ENCODE measurements around the gene TMEM45B. TPM values are rescaled to one million over a fixed set of nuclear protein-coding genes. Genes with fewer than 3 reads are reported as not detected.
A peak's percentile ranks its signal among the peaks of the same experiment; 100 is the strongest.
"Not testable (repeated sequence)": the region's sequence is repeated elsewhere in the genome, so short reads cannot be mapped to it uniquely, and the experiment has no call there.

Gene TMEM45B
- total RNA-seq, 2 experiments from 2014 or later: 4.9 to 5.8 TPM

GRCh38 chr11:129855086-129855485 is 39.4 kb downstream of the TMEM45B start:
- intact Hi-C loops (cut with micrococcal nuclease): loop anchor here (2.0 to 5.0 kb wide), 2 partner anchors 40 to 68 kb away; partner anchors contain the start of gene NFRKB

GRCh38 chr11:129856036-129856435 is 40.4 kb downstream of the TMEM45B start:
- H3K4me3 Mint-ChIP-seq: no peak overlapping the region
- peaks cover 52% of the 10 kb centered on the region for H3K4me1 Mint-ChIP-seq (ENCODE audit: low read depth)
- no peak overlapping the region for H3K27ac Mint-ChIP-seq

More at GRCh38 chr11:129855086-129855485, 39.4 kb downstream of the TMEM45B start:
- ChIA-PET CTCF (interaction anchor here (0.6 kb wide), 1 partner anchor 272 kb away, joined by 3 read pairs; no protein-coding TSS in a partner anchor), POLR2A (no interaction called here)
- H3K4me3 Mint-ChIP-seq: no peak overlapping the region
- no peaks in the 10 kb centered on the region for H3K27me3 Mint-ChIP-seq
- H3K36me3 Mint-ChIP-seq: peaks cover 6% of the 10 kb centered on the region
- H3K4me1 Mint-ChIP-seq (ENCODE audit: low read depth): peaks cover 48% of the 10 kb centered on the region
- H3K27ac Mint-ChIP-seq: no peak overlapping the region
- no peaks in the 10 kb centered on the region for H3K9me3 Mint-ChIP-seq
- no peak for DNase-seq

GRCh38 chr11:129861702-129862522 is 46.3 kb downstream of the TMEM45B start:
- peaks cover 38% of the 10 kb centered on the region for H3K4me1 Mint-ChIP-seq (ENCODE audit: low read depth)
- DNase-seq: no peak
- H3K9me3 Mint-ChIP-seq: no peaks in the 10 kb centered on the region
- intact Hi-C loops (cut with micrococcal nuclease): no loop called here
- H3K27me3 Mint-ChIP-seq: no peaks in the 10 kb centered on the region
- H3K36me3 Mint-ChIP-seq: peaks cover 52% of the 10 kb centered on the region
- no peak overlapping the region for H3K4me3 Mint-ChIP-seq
- POLR2A ChIA-PET: interaction anchor here (0.6 kb wide), 1 partner anchor 385 kb away, joined by 3 read pairs; no protein-coding TSS in a partner anchor
- H3K27ac Mint-ChIP-seq: peak overlapping the region; percentile 60
- CTCF ChIA-PET: interaction anchor here (0.6 kb wide), 3 partner anchors 33 to 560 kb away, joined by 3 read pairs; no protein-coding TSS in a partner anchor

More at GRCh38 chr11:129856036-129856435, 40.4 kb downstream of the TMEM45B start:
- ChIA-PET CTCF (no interaction called here), POLR2A (no interaction called here)
- no peaks in the 10 kb centered on the region for H3K9me3 Mint-ChIP-seq
- no peaks in the 10 kb centered on the region for H3K27me3 Mint-ChIP-seq
- no peak for DNase-seq
- intact Hi-C loops (cut with micrococcal nuclease): loop anchor here (5.0 kb wide), 1 partner anchor 69 kb away; no protein-coding TSS in a partner anchor
- peaks cover 6% of the 10 kb centered on the region for H3K36me3 Mint-ChIP-seq

GRCh38 chr11:129864811-129865210 is 49.2 kb downstream of the TMEM45B start:
- H3K27ac Mint-ChIP-seq: no peak overlapping the region

GRCh38 chr11:129865701-129866100 is 50.1 kb downstream of the TMEM45B start:
- Mint-ChIP-seq H3K4me1 (ENCODE audit: low read depth) (peaks cover 34% of the 10 kb centered on the region), H3K4me3 (no peak overlapping the region), H3K27me3 (no peaks in the 10 kb centered on the region), H3K9me3 (no peaks in the 10 kb centered on the region), H3K36me3 (peaks cover 71% of the 10 kb centered on the region), H3K27ac (peak overlapping the region; percentile 16)
- ChIA-PET CTCF (no interaction called here), POLR2A (no interaction called here)
- intact Hi-C loops (cut with micrococcal nuclease): no loop called here
- DNase-seq: peak; percentile 25

More at GRCh38 chr11:129864811-129865210, 49.2 kb downstream of the TMEM45B start:
- intact Hi-C loops (cut with micrococcal nuclease): no loop called here
- Mint-ChIP-seq H3K4me3 (no peak overlapping the region), H3K36me3 (peaks cover 66% of the 10 kb centered on the region), H3K4me1 (ENCODE audit: low read depth) (peaks cover 35% of the 10 kb centered on the region), H3K27me3 (no peaks in the 10 kb centered on the region), H3K9me3 (no peaks in the 10 kb centered on the region)
- CTCF ChIA-PET: no interaction called here
- DNase-seq: no peak
- POLR2A ChIA-PET: no interaction called here

GRCh38 chr11:129866311-129866710 is 50.7 kb downstream of the TMEM45B start:
- Mint-ChIP-seq H3K36me3 (peaks cover 76% of the 10 kb centered on the region), H3K4me3 (no peak overlapping the region), H3K4me1 (ENCODE audit: low read depth) (peaks cover 28% of the 10 kb centered on the region), H3K27me3 (no peaks in the 10 kb centered on the region), H3K27ac (peak overlapping the region; percentile 16), H3K9me3 (no peaks in the 10 kb centered on the region)
- intact Hi-C loops (cut with micrococcal nuclease): no loop called here
- CTCF ChIA-PET: interaction anchor here (1.5 kb wide), 1 partner anchor 15 kb away, joined by 5 read pairs; no protein-coding TSS in a partner anchor
- DNase-seq: no peak
- POLR2A ChIA-PET: no interaction called here

GRCh38 chr11:129868626-129869025 is 53.0 kb downstream of the TMEM45B start:
- H3K4me3 Mint-ChIP-seq; DNase-seq; intact Hi-C loops (cut with micrococcal nuclease); H3K9me3 Mint-ChIP-seq; POLR2A ChIA-PET; CTCF ChIA-PET; H3K27me3 Mint-ChIP-seq; H3K27ac Mint-ChIP-seq: not testable (repeated sequence)
- Mint-ChIP-seq H3K4me1 (ENCODE audit: low read depth) (peaks cover 17% of the 10 kb centered on the region), H3K36me3 (peaks cover 75% of the 10 kb centered on the region)

GRCh38 chr11:129871914-129872313 is 56.3 kb downstream of the TMEM45B start:
- no peak overlapping the region for H3K27ac Mint-ChIP-seq

GRCh38 chr11:129880311-129880710 is 64.7 kb downstream of the TMEM45B start:
- intact Hi-C loops (cut with micrococcal nuclease): no loop called here
- Mint-ChIP-seq H3K27ac (no peak overlapping the region), H3K36me3 (peaks cover 78% of the 10 kb centered on the region), H3K9me3 (no peaks in the 10 kb centered on the region), H3K27me3 (no peaks in the 10 kb centered on the region), H3K4me1 (ENCODE audit: low read depth) (no peaks in the 10 kb centered on the region), H3K4me3 (no peak overlapping the region)
- no peak for DNase-seq
- ChIA-PET CTCF (interaction anchor here (2.5 kb wide), 1 partner anchor 252 kb away, joined by 17 read pairs; no protein-coding TSS in a partner anchor), POLR2A (no interaction called here)

More at GRCh38 chr11:129871914-129872313, 56.3 kb downstream of the TMEM45B start:
- Mint-ChIP-seq H3K4me1 (ENCODE audit: low read depth) (peaks cover 8% of the 10 kb centered on the region), H3K4me3 (no peak overlapping the region), H3K36me3 (peaks cover 70% of the 10 kb centered on the region), H3K27me3 (no peaks in the 10 kb centered on the region), H3K9me3 (no peaks in the 10 kb centered on the region)
- ChIA-PET POLR2A (no interaction called here), CTCF (no interaction called here)
- DNase-seq: no peak
- intact Hi-C loops (cut with micrococcal nuclease): no loop called here

GRCh38 chr11:129881570-129882170 is 66.0 kb downstream of the TMEM45B start:
- CTCF ChIA-PET: interaction anchor here (0.8 to 2.5 kb wide), 13 partner anchors 11 to 331 kb away, joined by 3 to 17 read pairs (median 4); partner anchors contain the start of gene NFRKB
- peak; percentile 55 for DNase-seq
- Mint-ChIP-seq H3K9me3 (no peaks in the 10 kb centered on the region), H3K27ac (no peak overlapping the region), H3K4me3 (no peak overlapping the region), H3K4me1 (ENCODE audit: low read depth) (no peaks in the 10 kb centered on the region), H3K36me3 (peaks cover 77% of the 10 kb centered on the region), H3K27me3 (no peaks in the 10 kb centered on the region)
- POLR2A ChIA-PET: no interaction called here
- intact Hi-C loops (cut with micrococcal nuclease): no loop called here

GRCh38 chr11:129884581-129884980 is 68.9 kb downstream of the TMEM45B start:
- H3K4me1 Mint-ChIP-seq (ENCODE audit: low read depth): peaks cover 13% of the 10 kb centered on the region
- no peak overlapping the region for H3K27ac Mint-ChIP-seq
- H3K9me3 Mint-ChIP-seq: no peaks in the 10 kb centered on the region
- no peaks in the 10 kb centered on the region for H3K27me3 Mint-ChIP-seq
- ChIA-PET POLR2A (no interaction called here), CTCF (no interaction called here)
- peaks cover 73% of the 10 kb centered on the region for H3K36me3 Mint-ChIP-seq
- intact Hi-C loops (cut with micrococcal nuclease): no loop called here
- DNase-seq: no peak
- no peak overlapping the region for H3K4me3 Mint-ChIP-seq

GRCh38 chr11:129885381-129885780 is 69.7 kb downstream of the TMEM45B start:
- intact Hi-C loops (cut with micrococcal nuclease): no loop called here
- no peak for DNase-seq
- ChIA-PET POLR2A (no interaction called here), CTCF (no interaction called here)
- no peak overlapping the region for H3K27ac Mint-ChIP-seq
- H3K4me3 Mint-ChIP-seq: no peak overlapping the region
- no peaks in the 10 kb centered on the region for H3K9me3 Mint-ChIP-seq
- H3K36me3 Mint-ChIP-seq: peaks cover 72% of the 10 kb centered on the region
- peaks cover 20% of the 10 kb centered on the region for H3K4me1 Mint-ChIP-seq (ENCODE audit: low read depth)
- no peaks in the 10 kb centered on the region for H3K27me3 Mint-ChIP-seq
